Chondrocyte (in vitro differentiated cells): Measurements from ENCODE around the gene ATL3. TPM values are rescaled to one million over a fixed set of nuclear protein-coding genes. Genes with fewer than 3 reads are reported as not detected.

Experiments
- DNase-seq: peaks from one replicate; pipeline ENCODE4 v3.0.0; 2021; ENCODE audit warnings: mixed read lengths, low spot score
- H3K27ac Mint-ChIP-seq: one replicate; pipeline ENCODE4 v1.8.0; 2021; ENCODE audit warnings: mild to moderate bottlenecking, moderate library complexity, mixed read lengths; ENCODE audit not compliant: unreplicated experiment
- H3K27me3 Mint-ChIP-seq: 2 replicates; pipeline ENCODE4 v1.8.0; 2021; ENCODE audit warnings: low read depth, mixed read lengths
- H3K36me3 Mint-ChIP-seq: 2 replicates; pipeline ENCODE4 v1.8.0; 2021; ENCODE audit warnings: low read depth, mixed read lengths
- H3K4me1 Mint-ChIP-seq: 2 replicates; pipeline ENCODE4 v1.8.0; 2021; ENCODE audit warnings: low read depth, mild to moderate bottlenecking, mixed read lengths
- H3K4me3 Mint-ChIP-seq: one replicate; pipeline ENCODE4 v1.8.0; 2021; ENCODE audit warnings: mild to moderate bottlenecking, moderate library complexity, mixed read lengths; ENCODE audit not compliant: unreplicated experiment
- H3K9me3 Mint-ChIP-seq: 2 replicates; pipeline ENCODE4 v1.8.0; 2021; ENCODE audit warnings: low read depth, mixed read lengths
- CTCF ChIP-seq: fragments of 200-600 bp; sonication (generic); IDR thresholded peaks from 2 replicates; pipeline ENCODE4 v1.5.0; 2021; ENCODE audit warnings: antibody characterized with exemption, mild to moderate bottlenecking, moderate library complexity
- total RNA-seq: library from RNA; stranded (reverse); gene quantifications from 3 replicates; pipeline ENCODE4 v1.2.1, GENCODE V29; 2021

Gene ATL3
- total RNA-seq, 1 donor from 2014 or later = 137 TPM

- TF ChIP-seq CTCF = no peak
- Mint-ChIP-seq H3K4me3 (no peak overlapping the region), H3K27me3 (no peaks in the 10 kb centered on the region), H3K36me3 (no peaks in the 10 kb centered on the region), H3K4me1 (peaks cover 57% of the 10 kb centered on the region), H3K9me3 (no peaks in the 10 kb centered on the region), H3K27ac (peak overlapping the region; percentile 83)
- no peak for DNase-seq
These were observed 59.8 kb downstream of the ATL3 start for GRCh38 chr11:63611395-63611747.

GRCh38 chr11:63610604-63611394, 60.4 kb downstream of the ATL3 start:
- Mint-ChIP-seq H3K4me1 (peaks cover 57% of the 10 kb centered on the region), H3K4me3 (peak overlapping the region; percentile 20), H3K36me3 (no peaks in the 10 kb centered on the region), H3K27ac (peak overlapping the region; percentile 83), H3K9me3 (no peaks in the 10 kb centered on the region), H3K27me3 (no peaks in the 10 kb centered on the region)
- peak; percentile 23 for TF ChIP-seq CTCF
- DNase-seq = no peak

GRCh38 chr11:63609971-63610580, 61.1 kb downstream of the ATL3 start:
- Mint-ChIP-seq H3K4me3 (no peak overlapping the region), H3K27me3 (no peaks in the 10 kb centered on the region)

GRCh38 chr11:63609536-63609935, 61.6 kb downstream of the ATL3 start:
- H3K27me3 Mint-ChIP-seq = no peaks in the 10 kb centered on the region
- no peak overlapping the region for H3K4me3 Mint-ChIP-seq
- DNase-seq = no peak
- H3K9me3 Mint-ChIP-seq = no peaks in the 10 kb centered on the region
- no peaks in the 10 kb centered on the region for H3K36me3 Mint-ChIP-seq
- no peak for TF ChIP-seq CTCF
- H3K4me1 Mint-ChIP-seq = peaks cover 57% of the 10 kb centered on the region
- peak overlapping the region; percentile 81 for H3K27ac Mint-ChIP-seq

More at GRCh38 chr11:63609971-63610580, 61.1 kb downstream of the ATL3 start:
- Mint-ChIP-seq H3K36me3 (no peaks in the 10 kb centered on the region), H3K9me3 (no peaks in the 10 kb centered on the region), H3K27ac (peak overlapping the region; percentile 83), H3K4me1 (peaks cover 57% of the 10 kb centered on the region)
- no peak for DNase-seq
- TF ChIP-seq CTCF = no peak

GRCh38 chr11:63608353-63609345, 62.5 kb downstream of the ATL3 start:
- Mint-ChIP-seq H3K4me3 (no peak overlapping the region), H3K27me3 (no peaks in the 10 kb centered on the region), H3K27ac (peak overlapping the region; percentile 81), H3K36me3 (no peaks in the 10 kb centered on the region), H3K9me3 (no peaks in the 10 kb centered on the region), H3K4me1 (peaks cover 57% of the 10 kb centered on the region)
- no peak for TF ChIP-seq CTCF
- DNase-seq = no peak
